NCI-H2081 treated with DMSO at 0.1 percent for 48 hours (cell line): ENCODE measurements around the gene AOX1.
"Not testable (repeated sequence)": the region's sequence is repeated elsewhere in the genome, so short reads cannot be mapped to it uniquely, and the experiment has no call there.

Experiments used
- DNase-seq: peaks from one replicate; lab custom pipeline; 2025; lab: John Stamatoyannopoulos, UW

The AOX1 gene

GRCh38 chr2:200585730-200586643 is at the start of gene AOX1:
Gene AOX1 (plus strand): TSS chr2:200586014. CDS start chr2:200586109, 95 bp downstream.
- DNase-seq, result no peak

GRCh38 chr2:200538139-200538538 is 47.7 kb upstream of the AOX1 start:
- DNase-seq, result no peak

- DNase-seq, result no peak
These were observed 45.0 kb upstream of the AOX1 start for GRCh38 chr2:200540793-200541192.

GRCh38 chr2:200566596-200566995 is 19.2 kb upstream of the AOX1 start:
- not testable (repeated sequence) for DNase-seq

GRCh38 chr2:200567932-200568331 is 17.9 kb upstream of the AOX1 start:
- DNase-seq, result no peak

GRCh38 chr2:200575957-200576356 is 9.9 kb upstream of the AOX1 start:
- DNase-seq, result no peak

- no peak for DNase-seq
These were observed 8.8 kb upstream of the AOX1 start for GRCh38 chr2:200577027-200577426.

- no peak for DNase-seq
These were observed 7.0 kb upstream of the AOX1 start for GRCh38 chr2:200578778-200579177.

GRCh38 chr2:200584639-200585038 is 1.2 kb upstream of the AOX1 start:
- DNase-seq, result no peak

- DNase-seq, result no peak
These were observed 479 bp upstream of the AOX1 start for GRCh38 chr2:200585340-200585729.

- DNase-seq, result no peak
These were observed 796 bp downstream of the AOX1 start for GRCh38 chr2:200586644-200586975.

- DNase-seq, result no peak
These were observed 1.3 kb downstream of the AOX1 start for GRCh38 chr2:200587007-200587616.

- DNase-seq, result no peak
These were observed 2.4 kb downstream of the AOX1 start for GRCh38 chr2:200588076-200588678.

GRCh38 chr2:200590090-200590489 is 4.3 kb downstream of the AOX1 start:
- no peak for DNase-seq

GRCh38 chr2:200591308-200591707 is 5.5 kb downstream of the AOX1 start:
- DNase-seq, result no peak

- DNase-seq, result no peak
These were observed 6.7 kb downstream of the AOX1 start for GRCh38 chr2:200592406-200593075.

GRCh38 chr2:200593905-200594304 is 8.1 kb downstream of the AOX1 start:
- no peak for DNase-seq

GRCh38 chr2:200595913-200596312 is 10.1 kb downstream of the AOX1 start:
- DNase-seq, result no peak

- DNase-seq, result no peak
These were observed 11.2 kb downstream of the AOX1 start for GRCh38 chr2:200596774-200597570.

GRCh38 chr2:200599206-200599605 is 13.4 kb downstream of the AOX1 start:
- DNase-seq, result no peak

- no peak for DNase-seq
These were observed 14.9 kb downstream of the AOX1 start for GRCh38 chr2:200600549-200601225.
